Spleen (tissue), 11 donors: ENCODE measurements around the gene AKAP11. TPM values are rescaled to one million over a fixed set of nuclear protein-coding genes. Genes with fewer than 3 reads are reported as not detected.

Source experiments
- DNase-seq: peaks from one replicate; pipeline ENCODE4 v3.0.0-alpha.2; 2020
- H3K27ac ChIP-seq, 8 donors: fragments of 200-600 bp; sonication (generic) in 7 of 8; 1 replicate in 4 of 8; 2 replicates in 4 of 8; pipeline versions ENCODE4 v1.5.0 to v1.8.0; 2016 to 2021; ENCODE audit warnings: inconsistent platforms in 4 of 8, mild to moderate bottlenecking in 4 of 8, moderate library complexity in 1 of 8
- H3K27me3 ChIP-seq, 7 donors: fragments of 200-600 bp; sonication (generic) in 6 of 7; replicated peaks in 1 of 7; 1 replicate in 4 of 7; 2 replicates in 3 of 7; pipeline versions ENCODE4 v1.5.0 to v1.8.0; 2016 to 2021; ENCODE audit warnings: inconsistent platforms in 3 of 7, mild to moderate bottlenecking in 1 of 7
- H3K36me3 ChIP-seq, 6 donors: fragments of 200-600 bp; sonication (generic) in 5 of 6; 1 replicate in 4 of 6; 2 replicates in 2 of 6; pipeline versions ENCODE4 v1.5.0 to v1.8.0; 2016 to 2021; ENCODE audit warnings: inconsistent platforms in 2 of 6
- H3K4me1 ChIP-seq, 6 donors: fragments of 200-600 bp; sonication (generic) in 5 of 6; 1 replicate in 3 of 6; 2 replicates in 3 of 6; pipeline versions ENCODE4 v1.5.0 to v1.8.0; 2016 to 2021; ENCODE audit warnings: inconsistent platforms in 3 of 6
- H3K4me3 ChIP-seq, 8 donors: fragments of 200-600 bp; sonication (generic) in 7 of 8; 1 replicate in 4 of 8; 2 replicates in 4 of 8; pipeline versions ENCODE4 v1.5.0 to v1.8.0; 2016 to 2021; ENCODE audit warnings: inconsistent platforms in 4 of 8, mild to moderate bottlenecking in 4 of 8, moderate library complexity in 2 of 8
- H3K9me3 ChIP-seq, 8 donors: fragments of 200-600 bp; sonication (generic) in 7 of 8; 1 replicate in 4 of 8; 2 replicates in 4 of 8; pipeline versions ENCODE4 v1.5.0 to v1.8.0; 2016 to 2021; ENCODE audit warnings: inconsistent platforms in 4 of 8
- POLR2A ChIP-seq, 3 donors: fragments of 450-650 bp; IDR thresholded peaks; one replicate each; pipeline ENCODE4 v1.5.1; 2017; ENCODE audit warnings: antibody characterized with exemption in 3 of 3, mild to moderate bottlenecking in 1 of 3
- POLR2AphosphoS5 ChIP-seq, 3 donors: sonication (generic); formaldehyde crosslinking; IDR thresholded peaks; one replicate each; pipeline ENCODE4 v1.5.1; 2017; ENCODE audit warnings: antibody characterized with exemption in 3 of 3
- WGBS, 5 donors: extraction: QIAGEN DNeasy Blood & Tissue Kit in 3 of 5; methylation state at CpG; one replicate each; pipeline versions ENCODE4 v1.1.5 to v1.1.7; 2013 to 2018; 5-methylcytosine and 5-hydroxymethylcytosine counted together
- intact Hi-C: fragments of 100-400 bp; cut with DNase I; formaldehyde crosslinking; loops from one replicate; pipeline ENCODE4 v1.15.0; 2023; ENCODE audit warnings: low total_unique reads
- polyA plus RNA-seq, 3 donors: library from polyadenylated mRNA; stranded (reverse); fragments of 200-250 nt; gene quantifications; one replicate each; pipeline ENCODE4 v1.2.1, GENCODE V29; 2013
- total RNA-seq, 7 donors: library from RNA; depleted of rRNA in 3 of 7; stranded (reverse); fragments of >200 nt in 3 of 7; fragmentation: NEBNext Ultra II Directional in 4 of 7; extraction: Animal tissue kit (Norgen Biotek cat#: 25700) in 4 of 7; gene quantifications; one replicate each; pipeline versions ENCODE4 v1.1.0 to v1.2.1, GENCODE V29; 2016 to 2021
- TF ChIP-seq, protein P1 (sequence below), 11 experiments: fragments of 200-600 bp in 7 of 11; fragments of 450-650 bp in 4 of 11; sonication (generic) in 4 of 11; IDR thresholded peaks in 8 of 11; conservative IDR thresholded peaks in 3 of 11; 1 replicate in 7 of 11; 2 replicates in 4 of 11; pipeline versions ENCODE4 v1.4.0 to v1.8.0; 2016 to 2021; ENCODE audit warnings: antibody characterized with exemption in 11 of 11, inconsistent platforms in 4 of 11, mild to moderate bottlenecking in 1 of 11
- donor health status: healthy with polysubstance abuse.
- donor health status: DM: no; HTN: no; CAD: no; lungs with moderate emphysema.
- donor health status: DM: no; HTN: no; CAD: no.
- donor health status: Bipolar disorder and iron deficiency.
- donor health status: healthy.
- donor health status: DM: no; HTN: no; CAD: no.
- donor health status: DM: yes; HTN: yes; CAD: no.

Gene AKAP11
- total and polyA plus RNA-seq, 10 donors: 9.4 to 43.5 (median 37.3) TPM

DNA sequence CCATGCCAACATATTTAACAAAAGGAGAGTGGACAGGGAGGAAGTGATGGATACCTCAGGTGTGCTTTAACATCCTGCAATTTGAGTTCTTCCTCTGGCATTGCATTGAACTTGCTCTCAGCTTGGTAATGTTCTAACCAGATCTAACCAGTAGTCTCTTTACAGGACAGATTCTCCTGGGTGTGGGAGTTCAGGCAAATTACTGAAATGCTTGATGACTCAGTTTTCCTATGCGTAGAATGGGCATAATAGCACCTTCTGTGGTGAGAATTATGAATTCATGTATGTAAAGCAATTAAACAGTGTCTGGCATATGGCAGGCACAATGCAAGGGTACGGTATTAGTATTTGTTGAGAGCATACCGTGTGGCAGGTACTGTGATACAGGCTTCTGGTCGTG lies 3.6 kb downstream of the AKAP11 start:
- Histone ChIP-seq H3K27ac (peak overlapping the region in 5 of 8 donors; percentile 65 to 96 (median 94)), H3K4me3 (peak overlapping the region in 1 of 8 donors; percentile 1), H3K36me3 (no peaks in the 10 kb centered on the region), H3K4me1 (peaks cover 20 to 91% (median 70%) of the 10 kb centered on the region in 6 donors), H3K27me3 (no peaks in the 10 kb centered on the region), H3K9me3 (no peaks in the 10 kb centered on the region)
- intact Hi-C loops: no loop called here
- no peak for DNase-seq
- TF ChIP-seq, protein P1, sequence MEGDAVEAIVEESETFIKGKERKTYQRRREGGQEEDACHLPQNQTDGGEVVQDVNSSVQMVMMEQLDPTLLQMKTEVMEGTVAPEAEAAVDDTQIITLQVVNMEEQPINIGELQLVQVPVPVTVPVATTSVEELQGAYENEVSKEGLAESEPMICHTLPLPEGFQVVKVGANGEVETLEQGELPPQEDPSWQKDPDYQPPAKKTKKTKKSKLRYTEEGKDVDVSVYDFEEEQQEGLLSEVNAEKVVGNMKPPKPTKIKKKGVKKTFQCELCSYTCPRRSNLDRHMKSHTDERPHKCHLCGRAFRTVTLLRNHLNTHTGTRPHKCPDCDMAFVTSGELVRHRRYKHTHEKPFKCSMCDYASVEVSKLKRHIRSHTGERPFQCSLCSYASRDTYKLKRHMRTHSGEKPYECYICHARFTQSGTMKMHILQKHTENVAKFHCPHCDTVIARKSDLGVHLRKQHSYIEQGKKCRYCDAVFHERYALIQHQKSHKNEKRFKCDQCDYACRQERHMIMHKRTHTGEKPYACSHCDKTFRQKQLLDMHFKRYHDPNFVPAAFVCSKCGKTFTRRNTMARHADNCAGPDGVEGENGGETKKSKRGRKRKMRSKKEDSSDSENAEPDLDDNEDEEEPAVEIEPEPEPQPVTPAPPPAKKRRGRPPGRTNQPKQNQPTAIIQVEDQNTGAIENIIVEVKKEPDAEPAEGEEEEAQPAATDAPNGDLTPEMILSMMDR (IDR thresholded peaks at IDR 0.05 in 8 of 11, conservative IDR thresholded peaks at IDR 0.05 in 3 of 11): no peak
- TF ChIP-seq POLR2A (IDR thresholded peaks at IDR 0.05) (no peak), POLR2AphosphoS5 (IDR thresholded peaks at IDR 0.05) (no peak)
- 82 to 89% (median 84%) methylated on average over 4 of the region's 4 CpGs for WGBS, 5 donors

DNA sequence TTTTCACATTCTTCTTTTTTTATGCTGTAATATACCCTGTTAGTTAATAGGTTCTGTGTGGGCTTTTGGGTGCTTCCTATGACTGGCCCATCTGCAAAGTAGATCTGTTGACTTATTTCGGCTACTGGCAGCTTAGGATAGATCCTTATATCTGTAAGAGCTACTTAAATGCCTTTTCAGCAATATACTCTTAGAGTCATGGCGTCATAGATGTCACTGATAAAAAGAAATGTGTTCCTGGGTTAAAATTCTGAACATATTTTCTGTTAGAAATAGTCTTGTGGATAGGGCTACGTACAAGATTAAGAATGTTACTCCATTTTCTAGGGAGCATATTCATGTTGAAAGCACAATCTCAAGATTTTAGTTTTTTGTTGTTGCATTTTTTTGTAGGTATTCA lies 4.7 kb downstream of the AKAP11 start:
- no peak for DNase-seq
- H3K27ac ChIP-seq: peak overlapping the region in 2 of 8 donors; percentile 65 to 94
- TF ChIP-seq POLR2AphosphoS5 (IDR thresholded peaks at IDR 0.05): no peak
- TF ChIP-seq POLR2A (IDR thresholded peaks at IDR 0.05): no peak
- TF ChIP-seq, protein P1 (IDR thresholded peaks at IDR 0.05 in 8 of 11, conservative IDR thresholded peaks at IDR 0.05 in 3 of 11): no peak
- no peak overlapping the region for H3K4me3 ChIP-seq
- peaks cover 17 to 94% (median 63%) of the 10 kb centered on the region in 6 donors for H3K4me1 ChIP-seq
- WGBS, 5 donors: 70 to 88% (median 84%) methylated on average over 3 of the region's 3 CpGs
- H3K9me3 ChIP-seq: no peaks in the 10 kb centered on the region
- no peaks in the 10 kb centered on the region for H3K36me3 ChIP-seq
- H3K27me3 ChIP-seq: no peaks in the 10 kb centered on the region
- intact Hi-C loops: no loop called here

DNA sequence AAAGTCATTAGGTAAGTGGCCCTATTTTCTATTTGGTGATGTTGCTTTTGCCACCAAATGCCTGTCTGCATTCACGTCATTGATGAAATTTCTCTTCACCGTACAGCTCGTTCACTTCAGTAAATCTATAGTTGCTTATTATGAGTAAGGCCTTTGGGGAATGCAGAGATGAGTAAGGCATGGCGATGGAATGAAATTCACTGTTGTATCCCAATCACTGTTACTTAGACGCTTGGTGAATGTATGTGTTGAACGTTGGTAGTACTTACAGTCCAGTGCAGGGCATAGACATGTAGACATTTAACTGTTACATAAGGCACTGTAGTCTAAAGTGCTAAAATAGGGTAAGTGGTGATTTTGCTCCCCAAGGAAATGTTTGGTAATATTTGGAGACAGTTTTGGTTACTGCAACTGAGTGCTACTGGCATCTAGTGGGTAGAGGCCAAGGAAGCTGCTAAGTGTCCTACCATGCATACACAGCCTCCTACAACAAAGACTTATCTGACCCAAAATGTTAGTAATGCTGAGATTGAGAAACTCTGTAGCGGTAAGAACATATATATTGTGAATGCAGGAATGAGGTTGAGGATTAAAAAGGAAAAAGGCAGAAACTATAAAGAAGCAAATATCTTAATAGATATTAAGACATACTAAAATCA lies 5.8 kb downstream of the AKAP11 start:
- no peaks in the 10 kb centered on the region for H3K9me3 ChIP-seq
- H3K27ac ChIP-seq: peak overlapping the region in 1 of 8 donors; percentile 13
- TF ChIP-seq, protein P1 (IDR thresholded peaks at IDR 0.05 in 8 of 11, conservative IDR thresholded peaks at IDR 0.05 in 3 of 11): no peak
- TF ChIP-seq POLR2A (IDR thresholded peaks at IDR 0.05) (no peak), POLR2AphosphoS5 (IDR thresholded peaks at IDR 0.05) (no peak)
- no peak overlapping the region for H3K4me3 ChIP-seq
- H3K27me3 ChIP-seq: no peaks in the 10 kb centered on the region
- no peaks in the 10 kb centered on the region for H3K36me3 ChIP-seq
- DNase-seq: no peak
- 87 to 96% (median 88%) methylated on average over 7 of the region's 7 CpGs for WGBS, 5 donors
- intact Hi-C loops: no loop called here
- peaks cover 17 to 98% (median 60%) of the 10 kb centered on the region in 6 donors for H3K4me1 ChIP-seq

DNA sequence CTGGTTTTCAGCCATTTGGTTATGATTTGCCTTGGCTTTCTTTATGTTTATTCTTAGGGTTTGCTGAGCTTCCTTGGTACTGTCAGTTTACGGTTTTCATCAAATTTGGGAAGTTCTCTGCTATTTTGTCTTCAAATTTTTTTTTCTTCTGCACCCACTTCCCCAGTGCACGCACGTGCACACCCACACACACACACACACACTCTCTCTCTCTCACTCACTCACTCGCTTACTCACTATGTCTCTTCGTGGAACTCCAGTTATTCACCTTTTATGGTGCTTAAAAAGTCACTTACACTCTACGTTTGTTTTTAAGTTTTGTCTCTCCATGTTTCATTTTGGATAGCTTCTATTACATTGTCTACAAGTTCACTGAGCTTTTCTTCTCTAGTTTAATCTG lies 7.1 kb downstream of the AKAP11 start:
- Histone ChIP-seq H3K9me3 (no peaks in the 10 kb centered on the region), H3K27ac (no peak overlapping the region), H3K27me3 (no peaks in the 10 kb centered on the region), H3K4me3 (no peak overlapping the region), H3K4me1 (peaks cover 17 to 97% (median 49%) of the 10 kb centered on the region in 6 donors), H3K36me3 (no peaks in the 10 kb centered on the region)
- intact Hi-C loops: no loop called here
- no peak for DNase-seq
- WGBS, 5 donors: 38 to 56% (median 44%) methylated on average over 6 of the region's 6 CpGs
- no peak for TF ChIP-seq POLR2A (IDR thresholded peaks at IDR 0.05)
- TF ChIP-seq, protein P1 (IDR thresholded peaks at IDR 0.05 in 8 of 11, conservative IDR thresholded peaks at IDR 0.05 in 3 of 11): no peak
- TF ChIP-seq POLR2AphosphoS5 (IDR thresholded peaks at IDR 0.05): no peak
